Activated T-cell treated with anti-CD3 and anti-CD28 coated beads for 24 hours (primary cell): Measurements from ENCODE around the gene BRD4.

Source experiments
- DNase-seq: peaks from one replicate; pipeline ENCODE4 v3.0.0-alpha.2; 2020; ENCODE audit warnings: low read depth

BRD4 gene

DNA sequence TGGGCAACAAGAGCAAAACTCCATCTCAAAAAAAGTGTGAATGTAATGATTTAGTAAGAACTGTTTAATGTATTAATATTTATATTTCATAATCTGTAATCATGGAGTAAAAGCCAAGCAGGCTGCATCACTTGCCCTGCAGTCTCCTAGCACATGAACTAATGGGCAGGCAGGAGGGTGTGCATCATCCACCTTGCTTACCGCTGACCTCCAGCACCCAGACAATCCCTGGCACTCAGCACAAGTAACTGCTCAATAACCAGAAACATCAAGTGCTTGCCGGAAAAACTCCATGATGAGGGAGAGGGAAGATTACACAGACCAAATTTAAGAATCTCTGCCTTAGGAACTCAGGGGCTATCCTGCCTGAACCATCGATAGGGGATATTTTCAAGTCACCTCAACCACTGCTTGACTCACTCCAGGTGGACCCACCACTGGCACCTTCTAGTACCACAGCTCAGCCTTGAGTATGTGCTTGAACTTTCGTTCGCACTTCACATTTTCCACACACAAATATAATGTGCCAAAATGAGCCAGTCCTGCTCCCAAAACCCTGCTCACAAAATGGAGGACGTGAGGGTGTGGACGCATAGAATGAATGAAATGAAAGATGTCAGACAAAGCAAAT, 18.6 kb downstream of the BRD4 start:
- no peak for DNase-seq

DNA sequence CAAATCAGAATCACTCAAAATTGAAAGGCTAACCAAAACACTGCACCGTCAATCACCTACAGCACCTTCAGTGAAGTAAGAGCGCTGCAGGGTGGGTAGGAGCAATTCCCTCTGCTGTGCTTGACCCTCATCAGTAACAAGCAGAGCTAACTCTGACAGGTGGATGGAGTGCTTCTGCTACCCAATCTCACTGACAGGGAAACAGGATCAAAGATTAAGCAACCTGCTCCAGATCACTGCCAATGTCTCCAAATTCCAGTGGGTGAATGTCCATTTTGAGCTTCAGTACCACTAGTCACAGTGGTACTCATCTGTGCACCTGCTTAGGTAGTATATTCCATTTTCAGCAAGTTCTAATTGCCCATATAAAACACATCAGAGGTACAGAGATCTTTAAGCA, 25.2 kb downstream of the BRD4 start:
- DNase-seq: no peak

GRCh38 chr19:15305582-15306334, 26.6 kb downstream of the BRD4 start:
- DNase-seq: no peak

- DNase-seq: no peak
These were observed 28.1 kb downstream of the BRD4 start for GRCh38 chr19:15304140-15304705.

DNA sequence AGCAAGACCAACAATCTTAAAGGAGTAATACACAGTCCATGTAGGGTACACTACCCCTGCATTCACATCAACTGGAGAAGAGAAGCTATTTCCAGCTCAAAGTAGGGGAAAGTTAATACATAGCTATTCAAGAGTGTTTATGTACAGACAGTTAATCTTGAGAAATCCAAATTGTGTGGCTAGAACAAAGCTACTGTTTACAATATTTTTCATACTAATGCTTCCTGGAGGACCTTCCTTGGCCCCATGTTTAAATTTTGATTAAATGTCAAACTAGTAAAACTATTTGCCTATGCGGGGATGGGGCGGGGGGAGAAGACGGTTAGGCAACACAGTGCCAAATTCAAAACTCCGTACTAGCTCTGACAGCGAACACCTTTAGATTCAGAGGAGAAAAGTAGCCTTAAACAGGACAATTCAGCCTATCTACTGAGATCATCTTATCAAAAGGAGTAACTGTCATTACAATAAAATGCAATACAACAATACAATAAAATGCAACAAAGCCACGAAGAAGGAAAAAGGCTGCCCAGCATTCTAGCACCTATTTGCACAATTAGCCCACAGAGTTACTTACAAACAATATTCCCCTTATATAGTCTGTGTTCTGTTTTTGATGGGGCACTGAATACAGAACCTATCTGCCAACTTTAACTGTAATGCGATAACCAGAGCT, 29.1 kb downstream of the BRD4 start:
- DNase-seq: no peak

GRCh38 chr19:15300533-15301197, 31.7 kb downstream of the BRD4 start:
- DNase-seq: no peak

DNA sequence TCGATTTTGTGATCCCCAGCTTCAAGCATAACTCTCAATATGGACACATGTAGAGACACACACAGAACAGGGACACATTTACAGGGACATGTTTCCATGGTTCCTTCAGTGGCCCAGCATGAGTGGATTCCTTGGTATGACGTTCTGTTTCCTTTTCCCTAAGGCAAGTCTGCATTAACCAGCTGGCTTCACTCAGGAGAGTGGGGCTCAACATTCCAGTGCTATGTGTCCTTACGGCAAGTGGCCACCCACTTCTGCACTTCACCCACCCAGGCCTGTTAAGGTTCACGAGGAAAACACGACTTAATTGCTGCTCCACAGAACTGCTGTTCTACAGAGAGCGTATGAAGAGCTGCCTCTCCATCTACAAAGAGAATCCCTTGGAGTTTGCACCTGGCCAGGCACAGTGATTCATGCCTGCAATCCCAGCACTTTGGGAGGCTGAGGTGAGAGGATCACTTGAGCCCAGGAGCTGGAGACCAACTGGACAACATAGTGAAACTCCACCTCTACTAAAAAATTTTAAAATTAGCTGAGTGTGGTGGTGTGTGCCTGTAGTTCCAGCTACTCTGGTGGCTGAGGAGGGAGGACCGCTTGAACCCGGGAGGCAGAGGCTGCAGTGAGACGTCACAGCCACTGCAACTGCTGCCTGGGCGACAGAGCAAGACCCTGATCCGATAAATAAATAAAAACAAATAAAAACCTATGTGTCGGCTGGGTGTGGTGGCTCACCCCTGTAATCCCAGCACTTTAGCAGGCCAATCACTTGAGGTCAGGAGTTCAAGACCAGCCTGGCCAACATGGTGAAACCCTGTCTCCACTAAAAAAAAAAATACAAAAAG, 32.5 kb downstream of the BRD4 start:
- no peak for DNase-seq

GRCh38 chr19:15298847-15299567, 33.3 kb downstream of the BRD4 start:
- DNase-seq: no peak

DNA sequence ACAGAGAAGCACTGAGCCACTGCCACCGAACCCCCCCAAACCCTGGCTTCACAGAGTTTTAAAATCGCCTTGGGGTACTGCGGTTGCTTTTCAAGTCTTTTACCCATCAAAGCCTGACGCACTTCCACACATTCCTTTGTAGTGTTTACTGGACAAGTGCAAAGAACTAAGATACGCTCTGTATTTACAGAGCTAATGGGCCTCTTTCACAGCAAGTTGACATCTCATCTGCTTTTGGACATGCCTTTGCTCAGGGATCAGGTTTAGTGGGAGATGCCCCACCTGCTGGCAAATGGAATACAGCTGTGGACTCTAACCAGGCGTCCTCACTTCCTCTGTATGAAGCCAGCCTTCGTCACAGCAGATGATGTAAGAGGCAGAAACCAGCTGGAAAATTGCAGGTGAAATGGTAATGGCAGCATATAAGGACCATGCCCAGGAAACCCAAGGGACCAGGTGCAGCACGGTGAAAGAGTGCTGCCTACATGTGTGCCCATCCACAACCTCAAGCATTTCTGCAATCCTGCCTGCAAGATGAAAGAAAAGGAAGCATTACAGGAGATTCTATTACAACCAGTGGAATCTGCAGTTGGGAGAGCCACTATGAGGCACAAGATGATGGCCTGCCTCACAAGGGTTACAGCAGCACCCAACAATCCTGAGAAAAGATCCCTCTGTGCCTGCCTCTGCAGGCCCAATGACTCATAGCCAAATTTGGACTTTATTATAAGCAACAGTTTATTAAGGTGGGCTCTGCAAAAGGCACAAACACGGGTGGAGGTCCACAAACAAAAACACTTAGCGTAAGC, 34.7 kb downstream of the BRD4 start:
- DNase-seq: no peak

- no peak for DNase-seq
These were observed 35.4 kb downstream of the BRD4 start for GRCh38 chr19:15296841-15297415.

DNA sequence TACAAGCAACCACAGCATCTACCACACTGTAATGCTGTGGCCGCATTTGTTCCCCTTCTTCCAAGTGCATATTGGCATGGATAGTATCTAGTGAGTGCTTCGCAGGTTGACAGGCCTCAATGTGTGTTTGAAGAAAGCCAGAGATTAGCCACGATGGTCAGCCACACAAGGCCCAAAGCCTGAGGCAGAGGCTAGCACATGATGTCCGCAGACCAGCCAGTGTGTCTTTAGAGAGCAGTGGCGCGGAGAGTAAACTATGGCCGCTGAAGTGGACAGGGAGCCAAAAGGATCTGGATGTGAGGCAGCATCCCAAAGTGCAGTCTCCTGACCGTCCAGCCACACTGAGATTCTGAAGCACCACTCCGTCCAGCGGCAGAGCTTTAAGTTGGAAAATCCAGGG, 36.0 kb downstream of the BRD4 start:
- no peak for DNase-seq

DNA sequence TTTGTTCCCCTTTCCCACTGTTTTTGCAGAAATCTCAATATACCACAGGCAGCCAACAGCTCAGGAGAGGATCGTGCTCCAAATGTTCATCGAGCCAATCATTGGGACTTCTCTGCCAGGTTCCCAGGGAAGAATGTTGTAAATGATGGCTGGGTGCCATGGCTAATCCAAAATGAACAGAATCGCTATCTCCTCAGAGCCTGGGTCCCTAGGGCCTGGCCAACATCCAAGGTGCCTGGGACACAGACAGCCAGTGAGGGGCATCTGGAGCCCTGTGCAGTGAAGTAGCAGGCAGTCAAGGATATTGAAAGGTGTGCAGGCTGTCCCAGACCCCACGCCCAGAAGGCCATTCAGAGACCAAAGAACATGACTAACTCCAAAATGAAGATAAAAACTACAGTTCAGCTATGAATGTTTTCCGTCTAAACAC, 37.8 kb downstream of the BRD4 start:
- DNase-seq: no peak

DNA sequence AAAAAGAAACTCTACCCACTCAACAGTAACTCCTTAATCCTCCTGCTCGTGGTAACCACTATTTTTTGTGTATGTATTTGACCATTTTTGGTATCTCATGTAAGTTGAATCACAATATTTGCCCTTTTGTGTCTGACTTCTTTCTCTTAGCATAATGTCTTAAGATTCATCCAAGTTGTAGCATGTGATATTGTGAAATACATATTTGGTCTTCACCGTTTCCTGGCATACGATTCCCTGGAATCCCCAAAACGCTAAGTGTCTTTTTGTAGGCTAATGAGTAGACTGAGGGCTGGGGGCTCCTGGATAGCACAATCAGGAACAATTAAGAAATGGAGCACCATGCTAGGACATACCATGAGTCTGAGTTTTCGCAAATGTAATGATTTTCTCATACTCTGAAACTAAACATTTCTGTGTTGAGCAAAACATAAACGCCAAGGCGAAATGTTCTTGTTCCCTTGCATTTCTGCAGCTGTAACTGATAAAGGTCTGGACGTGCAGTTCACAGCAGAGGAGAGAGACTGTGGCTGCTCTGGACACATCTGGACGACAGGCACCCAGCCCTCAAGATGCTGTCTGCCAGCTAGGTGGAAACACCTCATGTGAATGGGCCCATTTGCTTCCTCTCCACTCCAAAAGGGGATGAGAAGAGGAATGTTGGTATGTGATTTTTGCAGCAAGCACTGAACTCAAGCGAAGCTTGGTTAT, 38.4 kb downstream of the BRD4 start:
- DNase-seq: no peak

GRCh38 chr19:15292847-15293582, 39.3 kb downstream of the BRD4 start:
- no peak for DNase-seq

DNA sequence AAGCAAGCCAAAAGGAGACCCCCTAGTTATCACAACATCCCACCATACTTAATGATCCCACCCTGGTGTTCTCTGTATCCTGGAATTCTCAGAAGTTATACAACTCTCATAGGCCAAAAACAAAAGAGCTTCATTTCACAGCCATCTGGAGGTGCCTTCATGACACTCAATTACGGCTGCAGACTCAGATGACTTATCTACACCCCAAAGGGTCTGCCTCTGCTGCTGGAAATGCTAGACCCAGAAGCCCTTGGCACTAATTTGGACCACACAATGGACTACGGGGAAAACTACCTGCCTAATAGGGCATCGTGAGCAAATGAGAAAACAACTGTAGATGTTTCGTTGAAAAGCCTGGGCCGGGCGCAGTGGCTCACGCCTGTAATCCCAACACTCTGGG, 40.2 kb downstream of the BRD4 start:
- no peak for DNase-seq

DNA sequence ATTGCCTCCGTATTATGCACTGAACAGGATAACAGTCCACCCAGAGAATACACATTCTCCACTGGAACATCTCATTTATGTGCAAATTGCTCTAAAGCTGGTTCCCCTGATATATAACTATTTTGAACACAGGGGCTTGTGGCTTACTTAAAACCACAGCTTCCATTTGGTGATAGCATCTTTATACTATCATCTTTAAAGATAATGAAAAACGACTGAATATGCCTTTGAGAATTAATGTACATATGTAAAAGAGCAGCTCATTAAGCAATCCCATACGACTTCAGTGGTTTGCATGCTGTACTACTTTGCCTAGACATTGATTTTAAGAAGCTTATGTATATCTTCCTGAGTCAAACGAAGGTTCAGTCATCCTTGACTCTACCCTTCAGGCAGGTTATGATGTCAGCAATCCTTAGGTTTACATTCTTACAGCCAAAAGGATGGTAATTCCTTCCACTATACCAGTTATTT, 40.8 kb downstream of the BRD4 start:
- DNase-seq: no peak

DNA sequence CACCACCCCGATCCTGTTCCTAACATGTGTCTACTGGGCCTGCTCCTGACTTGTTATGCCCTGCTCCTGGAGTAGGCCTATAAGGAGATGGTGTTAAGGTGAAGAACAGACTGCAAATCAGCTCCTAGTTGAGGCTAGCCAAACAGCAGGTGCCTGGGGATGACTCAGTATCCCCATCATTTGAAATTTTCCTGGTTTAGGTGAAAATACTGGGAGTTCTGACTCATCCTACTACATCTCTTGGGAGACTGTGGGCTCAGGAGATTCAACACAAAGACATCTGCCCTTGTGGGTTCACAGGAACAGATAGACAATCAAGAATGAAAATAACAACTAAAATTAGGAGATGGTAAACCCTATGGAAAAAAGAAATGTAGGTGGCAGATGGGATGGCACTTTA, 41.2 kb downstream of the BRD4 start:
- DNase-seq: no peak

- DNase-seq: no peak
These were observed 42.2 kb downstream of the BRD4 start for GRCh38 chr19:15290166-15290565.
